GM18498 (cell line): ENCODE measurements around the gene NKAIN1.

Source experiments
- ATAC-seq: cut with Tn5 transposase; IDR thresholded peaks from one replicate; pipeline ENCODE4 v1.9.1; 2021; ENCODE audit warnings: mild to moderate bottlenecking, moderate library complexity; ENCODE audit not compliant: unreplicated experiment

NKAIN1 gene

GRCh38 chr1:31234123-31234708, 5.5 kb downstream of the NKAIN1 start:
- no peak for ATAC-seq

- ATAC-seq: no peak
Observed at GRCh38 chr1:31232689-31233088, 7.0 kb downstream of the NKAIN1 start.

GRCh38 chr1:31231802-31232201, 7.9 kb downstream of the NKAIN1 start:
- no peak for ATAC-seq

GRCh38 chr1:31230378-31230777, 9.3 kb downstream of the NKAIN1 start:
- no peak for ATAC-seq

- ATAC-seq: no peak
Observed at GRCh38 chr1:31228986-31229385, 10.7 kb downstream of the NKAIN1 start.

- no peak for ATAC-seq
Observed at GRCh38 chr1:31227891-31228568, 11.7 kb downstream of the NKAIN1 start.

- ATAC-seq: no peak
Observed at GRCh38 chr1:31224068-31224467, 15.6 kb downstream of the NKAIN1 start.

GRCh38 chr1:31222176-31222575, 17.5 kb downstream of the NKAIN1 start:
- no peak for ATAC-seq

- ATAC-seq: no peak
Observed at GRCh38 chr1:31221072-31221471, 18.6 kb downstream of the NKAIN1 start.

- no peak for ATAC-seq
Observed at GRCh38 chr1:31219489-31219888, 20.2 kb downstream of the NKAIN1 start.

- ATAC-seq: no peak
Observed at GRCh38 chr1:31218705-31219104, 21.0 kb downstream of the NKAIN1 start.

GRCh38 chr1:31216016-31216415, 23.7 kb downstream of the NKAIN1 start:
- ATAC-seq: no peak

GRCh38 chr1:31215065-31215570, 24.6 kb downstream of the NKAIN1 start:
- ATAC-seq: no peak

- no peak for ATAC-seq
Observed at GRCh38 chr1:31214316-31215064, 25.2 kb downstream of the NKAIN1 start.

- no peak for ATAC-seq
Observed at GRCh38 chr1:31208361-31208945, 31.2 kb downstream of the NKAIN1 start.

GRCh38 chr1:31207569-31207968, 32.1 kb downstream of the NKAIN1 start:
- no peak for ATAC-seq

- ATAC-seq: no peak
Observed at GRCh38 chr1:31207046-31207445, 32.6 kb downstream of the NKAIN1 start.

GRCh38 chr1:31203215-31203614, 36.5 kb downstream of the NKAIN1 start:
- no peak for ATAC-seq

GRCh38 chr1:31201931-31202360, 37.7 kb downstream of the NKAIN1 start:
- ATAC-seq: no peak

GRCh38 chr1:31199949-31200348, 39.7 kb downstream of the NKAIN1 start:
- no peak for ATAC-seq

- no peak for ATAC-seq
Observed at GRCh38 chr1:31199236-31199790, 40.4 kb downstream of the NKAIN1 start.
